ENCODE results near the gene RERE. TPM values are rescaled to one million over a fixed set of nuclear protein-coding genes. Genes with fewer than 3 reads are reported as not detected.

The RERE gene
- total RNA-seq, 1 donor from 2014 or later: 76.8 TPM

- H3K36me3 Mint-ChIP-seq (ENCODE audit: unreplicated experiment): peaks cover 4% of the 10 kb centered on the region
- no peak overlapping the region for H3K27ac Mint-ChIP-seq (ENCODE audit: unreplicated experiment)
- no peaks in the 10 kb centered on the region for H3K27me3 Mint-ChIP-seq (ENCODE audit: unreplicated experiment)
- peaks cover 2% of the 10 kb centered on the region for H3K4me1 Mint-ChIP-seq (ENCODE audit: unreplicated experiment)
- no peaks in the 10 kb centered on the region for H3K9me3 Mint-ChIP-seq (ENCODE audit: unreplicated experiment)
- no peak for DNase-seq (ENCODE audit: extremely low spot score, unreplicated experiment)
- no peak overlapping the region for H3K4me3 Mint-ChIP-seq (ENCODE audit: unreplicated experiment)
- TF ChIP-seq, protein P1, sequence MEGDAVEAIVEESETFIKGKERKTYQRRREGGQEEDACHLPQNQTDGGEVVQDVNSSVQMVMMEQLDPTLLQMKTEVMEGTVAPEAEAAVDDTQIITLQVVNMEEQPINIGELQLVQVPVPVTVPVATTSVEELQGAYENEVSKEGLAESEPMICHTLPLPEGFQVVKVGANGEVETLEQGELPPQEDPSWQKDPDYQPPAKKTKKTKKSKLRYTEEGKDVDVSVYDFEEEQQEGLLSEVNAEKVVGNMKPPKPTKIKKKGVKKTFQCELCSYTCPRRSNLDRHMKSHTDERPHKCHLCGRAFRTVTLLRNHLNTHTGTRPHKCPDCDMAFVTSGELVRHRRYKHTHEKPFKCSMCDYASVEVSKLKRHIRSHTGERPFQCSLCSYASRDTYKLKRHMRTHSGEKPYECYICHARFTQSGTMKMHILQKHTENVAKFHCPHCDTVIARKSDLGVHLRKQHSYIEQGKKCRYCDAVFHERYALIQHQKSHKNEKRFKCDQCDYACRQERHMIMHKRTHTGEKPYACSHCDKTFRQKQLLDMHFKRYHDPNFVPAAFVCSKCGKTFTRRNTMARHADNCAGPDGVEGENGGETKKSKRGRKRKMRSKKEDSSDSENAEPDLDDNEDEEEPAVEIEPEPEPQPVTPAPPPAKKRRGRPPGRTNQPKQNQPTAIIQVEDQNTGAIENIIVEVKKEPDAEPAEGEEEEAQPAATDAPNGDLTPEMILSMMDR (IDR thresholded peaks at IDR 0.05): no peak
These were observed 69.3 kb downstream of the RERE start for GRCh38 chr1:8747879-8748825.

DNA sequence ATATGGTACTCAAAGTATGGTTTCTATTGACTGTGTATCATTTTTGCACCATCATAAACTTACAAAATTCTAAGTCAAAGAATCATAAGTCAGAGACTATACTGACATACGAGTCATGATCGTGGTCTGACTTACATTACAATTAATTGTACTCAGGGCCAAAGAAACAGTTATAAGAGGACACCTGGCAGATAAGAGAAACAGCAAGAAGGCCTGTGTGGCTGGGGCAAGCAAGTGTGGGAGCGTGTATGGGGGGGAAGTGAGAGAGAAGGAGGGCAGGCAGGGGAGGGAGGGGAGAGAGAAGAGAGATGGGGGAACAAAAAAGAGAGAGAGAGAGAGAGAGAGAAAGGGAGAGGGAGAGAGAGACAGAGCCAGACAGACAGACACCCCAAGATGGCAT is 70.9 kb downstream of the RERE start:
- no peaks in the 10 kb centered on the region for H3K27me3 Mint-ChIP-seq (ENCODE audit: unreplicated experiment)
- TF ChIP-seq, protein P1 (IDR thresholded peaks at IDR 0.05): no peak
- H3K4me1 Mint-ChIP-seq (ENCODE audit: unreplicated experiment): peaks cover 5% of the 10 kb centered on the region
- no peak overlapping the region for H3K4me3 Mint-ChIP-seq (ENCODE audit: unreplicated experiment)
- no peaks in the 10 kb centered on the region for H3K9me3 Mint-ChIP-seq (ENCODE audit: unreplicated experiment)
- no peak for DNase-seq (ENCODE audit: extremely low spot score, unreplicated experiment)
- H3K36me3 Mint-ChIP-seq (ENCODE audit: unreplicated experiment): peaks cover 4% of the 10 kb centered on the region
- H3K27ac Mint-ChIP-seq (ENCODE audit: unreplicated experiment): no peak overlapping the region

DNA sequence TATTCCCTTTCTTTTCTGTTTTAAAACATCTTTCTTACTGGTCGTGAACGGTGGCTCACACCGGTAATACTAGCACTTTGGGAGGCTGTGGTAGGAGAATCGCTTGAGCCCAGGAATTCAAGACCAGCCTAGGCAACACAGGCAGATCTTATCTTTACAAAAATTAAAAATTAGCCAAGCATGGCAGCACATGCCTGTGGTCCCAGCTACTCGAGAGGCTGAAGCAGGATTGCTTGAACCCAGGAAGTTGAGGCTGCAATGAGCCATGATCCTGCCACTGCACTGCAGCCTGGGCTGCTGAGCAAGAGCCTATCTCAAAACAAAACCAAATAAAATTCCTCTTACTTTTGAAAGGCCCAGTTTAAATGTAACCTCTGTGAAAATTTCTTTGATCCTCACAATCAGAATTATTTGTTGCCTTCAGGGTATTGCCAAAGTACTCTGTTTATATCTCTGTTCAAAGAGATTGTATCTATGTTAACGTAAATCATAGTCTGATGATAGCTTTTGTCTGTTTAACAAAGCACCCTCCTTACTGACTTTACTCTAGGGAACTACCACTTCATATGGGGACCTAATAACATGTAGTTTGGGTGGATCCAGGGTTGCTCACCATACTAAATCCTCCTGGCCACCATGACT is 71.6 kb downstream of the RERE start:
- Mint-ChIP-seq H3K27ac (ENCODE audit: unreplicated experiment) (no peak overlapping the region), H3K27me3 (ENCODE audit: unreplicated experiment) (no peaks in the 10 kb centered on the region), H3K36me3 (ENCODE audit: unreplicated experiment) (peaks cover 4% of the 10 kb centered on the region), H3K9me3 (ENCODE audit: unreplicated experiment) (no peaks in the 10 kb centered on the region), H3K4me3 (ENCODE audit: unreplicated experiment) (no peak overlapping the region), H3K4me1 (ENCODE audit: unreplicated experiment) (peaks cover 9% of the 10 kb centered on the region)
- TF ChIP-seq, protein P1 (IDR thresholded peaks at IDR 0.05): no peak
- no peak for DNase-seq (ENCODE audit: extremely low spot score, unreplicated experiment)

- peaks cover 4% of the 10 kb centered on the region for H3K36me3 Mint-ChIP-seq (ENCODE audit: unreplicated experiment)
- H3K9me3 Mint-ChIP-seq (ENCODE audit: unreplicated experiment): no peaks in the 10 kb centered on the region
- TF ChIP-seq, protein P1 (IDR thresholded peaks at IDR 0.05): no peak
- H3K27ac Mint-ChIP-seq (ENCODE audit: unreplicated experiment): no peak overlapping the region
- peaks cover 11% of the 10 kb centered on the region for H3K4me1 Mint-ChIP-seq (ENCODE audit: unreplicated experiment)
- no peak for DNase-seq (ENCODE audit: extremely low spot score, unreplicated experiment)
- no peak overlapping the region for H3K4me3 Mint-ChIP-seq (ENCODE audit: unreplicated experiment)
- no peaks in the 10 kb centered on the region for H3K27me3 Mint-ChIP-seq (ENCODE audit: unreplicated experiment)
These were observed 72.1 kb downstream of the RERE start for GRCh38 chr1:8745346-8745745.
